GM23338 (cell line): Measurements from ENCODE around the gene PPP1R37. TPM values are rescaled to one million over a fixed set of nuclear protein-coding genes. Genes with fewer than 3 reads are reported as not detected.

ENCODE experiments used
- ATAC-seq: fragments of 200-7000 bp; cut with Tn5 transposase; 3 replicates; pipeline ENCODE4 v1.9.1; 2020
- DNase-seq: peaks from one replicate; pipeline ENCODE4 v3.0.0-alpha.2; 2015; ENCODE audit warnings: low spot score
- H2AFZ ChIP-seq: fragments of 200-600 bp; sonication (generic); 2 replicates; pipeline ENCODE4 v1.8.0; 2016; ENCODE audit warnings: antibody characterized with exemption, mild to moderate bottlenecking, moderate library complexity
- H3F3A ChIP-seq: fragments of 200-600 bp; sonication (generic); replicated peaks from 2 replicates; pipeline ENCODE4 v1.8.0; 2017; ENCODE audit warnings: antibody characterized with exemption, mixed run types, low read depth
- H3K27ac ChIP-seq: fragments of 200-600 bp; sonication (generic); 2 replicates; pipeline ENCODE4 v1.6.1; 2016; ENCODE audit warnings: low read depth
- H3K27me3 ChIP-seq: fragments of 200-600 bp; sonication (generic); 2 replicates; pipeline ENCODE4 v1.8.0; 2016; ENCODE audit warnings: mild to moderate bottlenecking, mixed run types, moderate library complexity; ENCODE audit not compliant: insufficient read depth
- H3K36me3 ChIP-seq: fragments of 200-600 bp; sonication (generic); 2 replicates; pipeline ENCODE4 v1.8.0; 2016; ENCODE audit warnings: mild to moderate bottlenecking; ENCODE audit not compliant: insufficient read depth
- H3K4me1 ChIP-seq: fragments of 200-600 bp; sonication (generic); 2 replicates; pipeline ENCODE4 v1.8.0; 2016; ENCODE audit warnings: mild to moderate bottlenecking, moderate library complexity; ENCODE audit not compliant: insufficient read depth
- H3K4me2 ChIP-seq: fragments of 200-600 bp; sonication (generic); 2 replicates; pipeline ENCODE4 v1.7.1; 2017; ENCODE audit warnings: mixed run types
- H3K4me3 ChIP-seq: fragments of 200-600 bp; sonication (generic); 2 replicates; pipeline ENCODE4 v1.6.1; 2016; ENCODE audit warnings: mixed run types
- H3K79me2 ChIP-seq: fragments of 200-600 bp; sonication (generic); replicated peaks from 2 replicates; pipeline ENCODE4 v1.8.0; 2017; ENCODE audit warnings: mild to moderate bottlenecking; ENCODE audit not compliant: insufficient read depth
- H3K9me2 ChIP-seq: fragments of 200-600 bp; sonication (generic); 2 replicates; pipeline ENCODE4 v1.8.0; 2017; ENCODE audit not compliant: insufficient read depth
- H4K20me1 ChIP-seq: fragments of 200-600 bp; sonication (generic); replicated peaks from 2 replicates; pipeline ENCODE4 v1.8.0; 2017; ENCODE audit warnings: mild to moderate bottlenecking; ENCODE audit not compliant: insufficient read depth
- H3K27ac Mint-ChIP-seq: 2 replicates; pipeline ENCODE4 v1.8.0; 2020; ENCODE audit warnings: inconsistent platforms, mild to moderate bottlenecking, moderate library complexity, mixed read lengths
- H3K27me3 Mint-ChIP-seq: 3 replicates; pipeline ENCODE4 v1.8.0; 2022; ENCODE audit warnings: low read depth, mild to moderate bottlenecking, moderate library complexity, mixed read lengths, inconsistent platforms; ENCODE audit not compliant: insufficient read depth, poor library complexity
- H3K36me3 Mint-ChIP-seq: 3 replicates; pipeline ENCODE4 v1.8.0; 2021; ENCODE audit warnings: low read depth, mild to moderate bottlenecking, inconsistent platforms, moderate library complexity, mixed read lengths
- H3K4me1 Mint-ChIP-seq: 3 replicates; pipeline ENCODE4 v1.8.0; 2020; ENCODE audit warnings: mild to moderate bottlenecking, inconsistent platforms, mixed read lengths
- H3K4me3 Mint-ChIP-seq: 3 replicates; pipeline ENCODE4 v1.8.0; 2021; ENCODE audit warnings: moderate library complexity, mild to moderate bottlenecking, inconsistent platforms, mixed read lengths
- H3K9me3 Mint-ChIP-seq: 3 replicates; pipeline ENCODE4 v1.8.0; 2020; ENCODE audit warnings: moderate library complexity, mild to moderate bottlenecking, inconsistent platforms, mixed read lengths
- CTCF ChIP-seq, 2 experiments: fragments of 200-600 bp in 1 of 2; sonication (generic) in 1 of 2; conservative IDR thresholded peaks; 2 replicates each; pipeline versions ENCODE4 v1.5.1 to v1.6.1; 2016 to 2017; ENCODE audit warnings: antibody characterized with exemption in 2 of 2, low read depth in 2 of 2, mild to moderate bottlenecking in 2 of 2, moderate library complexity in 1 of 2
- ETS1 ChIP-seq: IDR thresholded peaks from 2 replicates; pipeline ENCODE4 v1.6.1; 2016; ENCODE audit warnings: antibody characterized with exemption
- JUNB ChIP-seq: IDR thresholded peaks from one replicate; pipeline ENCODE4 v1.6.1; 2016; ENCODE audit warnings: antibody characterized with exemption; ENCODE audit not compliant: unreplicated experiment
- POLR2AphosphoS5 ChIP-seq: IDR thresholded peaks from 2 replicates; pipeline ENCODE4 v1.6.1; 2016; ENCODE audit warnings: antibody characterized with exemption, low read depth
- ZNF114 ChIP-seq: fragments of 250-450 bp; sonication (Bioruptor Pico); IDR thresholded peaks from 2 replicates; pipeline ENCODE4 v1.5.0; 2020; ENCODE audit warnings: mild to moderate bottlenecking, moderate library complexity
- ZNF462 ChIP-seq: fragments of 250-450 bp; sonication (Bioruptor Pico); IDR thresholded peaks from 2 replicates; pipeline ENCODE4 v1.5.0; 2020; ENCODE audit warnings: mild to moderate bottlenecking, moderate library complexity
- polyA plus RNA-seq: library from polyadenylated mRNA; unstranded; fragments of >200 nt; fragmentation: Nextera tagmentation; extraction: Ambion mirVana; gene quantifications from 2 replicates; pipeline ENCODE4 v1.2.1, GENCODE V29; 2016
- total RNA-seq: library from RNA; depleted of rRNA; stranded (reverse); fragments of >200 nt; shearing (Covaris generic); gene quantifications from 2 replicates; pipeline ENCODE4 v1.2.3, GENCODE V29; 2014
- TF ChIP-seq, protein P1 (sequence below): IDR thresholded peaks from one replicate; pipeline ENCODE4 v1.6.1; 2018; ENCODE audit warnings: antibody characterized with exemption; ENCODE audit not compliant: unreplicated experiment

Gene PPP1R37
- total and polyA plus RNA-seq, 2 experiments from 2014 or later: 6.9 to 47.2 TPM

- ATAC-seq: no peak
- DNase-seq: no peak
- H3K27ac Mint-ChIP-seq: no peak overlapping the region
These were observed 87.0 kb downstream of the PPP1R37 start for GRCh38 chr19:45179892-45180370.

More at GRCh38 chr19:45179892-45180370, 87.0 kb downstream of the PPP1R37 start:
- Histone ChIP-seq H3K27ac (no peak overlapping the region), H3F3A (0 out of 2 replicates have a peak, but pooled peaks cover 4% of the 10 kb centered on the region), H3K27me3 (peaks cover 6% of the 10 kb centered on the region; the same call in 1 of the 2 replicates), H3K79me2 (peaks cover 15% of the 10 kb centered on the region), H3K36me3 (no peaks in the 10 kb centered on the region), H4K20me1 (no peaks in the 10 kb centered on the region), H3K4me3 (peak overlapping the region; percentile 64), H2AFZ (no peak overlapping the region), H3K4me1 (peaks cover 3% of the 10 kb centered on the region; the same call in 1 of the 2 replicates), H3K4me2 (peak overlapping the region; percentile 93), H3K9me2 (no peaks in the 10 kb centered on the region)
- Mint-ChIP-seq H3K4me3 (peak overlapping the region; percentile 73), H3K36me3 (peaks cover 3% of the 10 kb centered on the region; the same call in 1 of the 3 replicates), H3K27me3 (peaks cover 22% of the 10 kb centered on the region), H3K4me1 (peaks cover 2% of the 10 kb centered on the region; the same call in 1 of the 3 replicates), H3K9me3 (no peaks in the 10 kb centered on the region)
- TF ChIP-seq, protein P1, sequence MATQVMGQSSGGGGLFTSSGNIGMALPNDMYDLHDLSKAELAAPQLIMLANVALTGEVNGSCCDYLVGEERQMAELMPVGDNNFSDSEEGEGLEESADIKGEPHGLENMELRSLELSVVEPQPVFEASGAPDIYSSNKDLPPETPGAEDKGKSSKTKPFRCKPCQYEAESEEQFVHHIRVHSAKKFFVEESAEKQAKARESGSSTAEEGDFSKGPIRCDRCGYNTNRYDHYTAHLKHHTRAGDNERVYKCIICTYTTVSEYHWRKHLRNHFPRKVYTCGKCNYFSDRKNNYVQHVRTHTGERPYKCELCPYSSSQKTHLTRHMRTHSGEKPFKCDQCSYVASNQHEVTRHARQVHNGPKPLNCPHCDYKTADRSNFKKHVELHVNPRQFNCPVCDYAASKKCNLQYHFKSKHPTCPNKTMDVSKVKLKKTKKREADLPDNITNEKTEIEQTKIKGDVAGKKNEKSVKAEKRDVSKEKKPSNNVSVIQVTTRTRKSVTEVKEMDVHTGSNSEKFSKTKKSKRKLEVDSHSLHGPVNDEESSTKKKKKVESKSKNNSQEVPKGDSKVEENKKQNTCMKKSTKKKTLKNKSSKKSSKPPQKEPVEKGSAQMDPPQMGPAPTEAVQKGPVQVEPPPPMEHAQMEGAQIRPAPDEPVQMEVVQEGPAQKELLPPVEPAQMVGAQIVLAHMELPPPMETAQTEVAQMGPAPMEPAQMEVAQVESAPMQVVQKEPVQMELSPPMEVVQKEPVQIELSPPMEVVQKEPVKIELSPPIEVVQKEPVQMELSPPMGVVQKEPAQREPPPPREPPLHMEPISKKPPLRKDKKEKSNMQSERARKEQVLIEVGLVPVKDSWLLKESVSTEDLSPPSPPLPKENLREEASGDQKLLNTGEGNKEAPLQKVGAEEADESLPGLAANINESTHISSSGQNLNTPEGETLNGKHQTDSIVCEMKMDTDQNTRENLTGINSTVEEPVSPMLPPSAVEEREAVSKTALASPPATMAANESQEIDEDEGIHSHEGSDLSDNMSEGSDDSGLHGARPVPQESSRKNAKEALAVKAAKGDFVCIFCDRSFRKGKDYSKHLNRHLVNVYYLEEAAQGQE: no peak
- TF ChIP-seq ETS1 (no peak), POLR2AphosphoS5 (no peak), CTCF (conservative IDR thresholded peaks at IDR 0.05; ENCODE audit: low read depth in 2 of 2) (no peak), ZNF114 (CRISPR knock-in tag) (no peak), JUNB (no peak), ZNF462 (CRISPR knock-in tag) (no peak)
